Gastrocnemius medialis (tissue), 4 donors: ENCODE measurements around the gene ARL5A.

ENCODE experiments used
- POLR2A ChIP-seq, 2 donors: fragments of 450-650 bp; IDR thresholded peaks; one replicate each; pipeline ENCODE4 v1.6.1; 2017; ENCODE audit warnings: antibody characterized with exemption in 2 of 2, mild to moderate bottlenecking in 2 of 2, moderate library complexity in 2 of 2
- TF ChIP-seq, protein P1 (sequence below), 5 experiments: fragments of 450-650 bp in 3 of 5; fragments of 200-600 bp in 2 of 5; sonication (generic) in 2 of 5; IDR thresholded peaks in 4 of 5; conservative IDR thresholded peaks in 1 of 5; 1 replicate in 4 of 5; 2 replicates in 1 of 5; pipeline ENCODE4 v1.5.1; 2016 to 2019; ENCODE audit warnings: antibody characterized with exemption in 5 of 5, mild to moderate bottlenecking in 3 of 5, moderate library complexity in 3 of 5

- TF ChIP-seq POLR2A (IDR thresholded peaks at IDR 0.05) = no peak
- TF ChIP-seq, protein P1, sequence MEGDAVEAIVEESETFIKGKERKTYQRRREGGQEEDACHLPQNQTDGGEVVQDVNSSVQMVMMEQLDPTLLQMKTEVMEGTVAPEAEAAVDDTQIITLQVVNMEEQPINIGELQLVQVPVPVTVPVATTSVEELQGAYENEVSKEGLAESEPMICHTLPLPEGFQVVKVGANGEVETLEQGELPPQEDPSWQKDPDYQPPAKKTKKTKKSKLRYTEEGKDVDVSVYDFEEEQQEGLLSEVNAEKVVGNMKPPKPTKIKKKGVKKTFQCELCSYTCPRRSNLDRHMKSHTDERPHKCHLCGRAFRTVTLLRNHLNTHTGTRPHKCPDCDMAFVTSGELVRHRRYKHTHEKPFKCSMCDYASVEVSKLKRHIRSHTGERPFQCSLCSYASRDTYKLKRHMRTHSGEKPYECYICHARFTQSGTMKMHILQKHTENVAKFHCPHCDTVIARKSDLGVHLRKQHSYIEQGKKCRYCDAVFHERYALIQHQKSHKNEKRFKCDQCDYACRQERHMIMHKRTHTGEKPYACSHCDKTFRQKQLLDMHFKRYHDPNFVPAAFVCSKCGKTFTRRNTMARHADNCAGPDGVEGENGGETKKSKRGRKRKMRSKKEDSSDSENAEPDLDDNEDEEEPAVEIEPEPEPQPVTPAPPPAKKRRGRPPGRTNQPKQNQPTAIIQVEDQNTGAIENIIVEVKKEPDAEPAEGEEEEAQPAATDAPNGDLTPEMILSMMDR (IDR thresholded peaks at IDR 0.05 in 4 of 5, conservative IDR thresholded peaks at IDR 0.05 in 1 of 5) = no peak
These were observed 4.6 kb downstream of the ARL5A start for GRCh38 chr2:151823651-151824050.
